ENCODE data around the gene TAF6L.
"Not testable (repeated sequence)": the region's sequence is repeated elsewhere in the genome, so short reads cannot be mapped to it uniquely, and the experiment has no call there.

TAF6L gene

GRCh38 chr11:62752177-62752785 is 18.9 kb upstream of the TAF6L start:
- DNase-seq (ENCODE audit: low read depth, low spot score), result no peak
- no peak for TF ChIP-seq YY1 (IDR thresholded peaks at IDR 0.05; ENCODE audit: insufficient read depth, insufficient read length)
- Histone ChIP-seq H3K36me3 (ENCODE audit: insufficient read depth, insufficient read length, low read length) (peaks cover 29% of the 10 kb centered on the region), H3K4me3 (ENCODE audit: insufficient read length, low read depth) (no peak overlapping the region), H3K9ac (ENCODE audit: insufficient read length, low read depth) (peak overlapping the region; percentile 16), H3K27me3 (ENCODE audit: insufficient read depth, insufficient read length) (no peaks in the 10 kb centered on the region), H3K9me3 (ENCODE audit: insufficient read depth, low read length) (no peaks in the 10 kb centered on the region), H3K4me1 (ENCODE audit: insufficient read depth, insufficient read length) (peaks cover 8% of the 10 kb centered on the region)

GRCh38 chr11:62752994-62753735 is 18.0 kb upstream of the TAF6L start:
- Histone ChIP-seq H3K36me3 (ENCODE audit: insufficient read depth, insufficient read length, low read length) (peaks cover 25% of the 10 kb centered on the region), H3K9me3 (ENCODE audit: insufficient read depth, low read length) (no peaks in the 10 kb centered on the region), H3K27me3 (ENCODE audit: insufficient read depth, insufficient read length) (no peaks in the 10 kb centered on the region), H3K4me1 (ENCODE audit: insufficient read depth, insufficient read length) (peaks cover 6% of the 10 kb centered on the region), H3K4me3 (ENCODE audit: insufficient read length, low read depth) (peak overlapping the region; percentile 98), H3K9ac (ENCODE audit: insufficient read length, low read depth) (peak overlapping the region; percentile 98)
- no peak for DNase-seq (ENCODE audit: low read depth, low spot score)
- no peak for TF ChIP-seq YY1 (IDR thresholded peaks at IDR 0.05; ENCODE audit: insufficient read depth, insufficient read length)

GRCh38 chr11:62753736-62754603 is 17.2 kb upstream of the TAF6L start, which contains the start of gene ZBTB3:
TSS of gene ZBTB3 (minus strand) at chr11:62754160. CDS start at chr11:62753664, 496 bp downstream.
- H3K9me3 ChIP-seq (ENCODE audit: insufficient read depth, low read length), result no peaks in the 10 kb centered on the region
- DNase-seq (ENCODE audit: low read depth, low spot score), result peak; percentile 99
- H3K4me3 ChIP-seq (ENCODE audit: insufficient read length, low read depth), result peak within 1 kb of the TSS; percentile 98
- TF ChIP-seq YY1 (IDR thresholded peaks at IDR 0.05; ENCODE audit: insufficient read depth, insufficient read length) (no peak), ZNF274 (IDR thresholded peaks at IDR 0.05; ENCODE audit: low read depth, low read length) (no peak), SUZ12 (IDR thresholded peaks at IDR 0.05; ENCODE audit: extremely low read depth, insufficient read depth, insufficient read length) (no peak)
- H3K9ac ChIP-seq (ENCODE audit: insufficient read length, low read depth), result peak within 1 kb of the TSS; percentile 98
- H3K4me1 ChIP-seq (ENCODE audit: insufficient read depth, insufficient read length), result peaks cover 6% of the 10 kb centered on the region
- H3K36me3 ChIP-seq (ENCODE audit: insufficient read depth, insufficient read length, low read length), result peaks cover 22% of the 10 kb centered on the region
- H3K27me3 ChIP-seq (ENCODE audit: insufficient read depth, insufficient read length), result no peaks in the 10 kb centered on the region

- no peaks in the 10 kb centered on the region for H3K9me3 ChIP-seq (ENCODE audit: insufficient read depth, low read length)
- no peak for TF ChIP-seq ZNF274 (IDR thresholded peaks at IDR 0.05; ENCODE audit: low read depth, low read length)
- no peak for TF ChIP-seq SUZ12 (IDR thresholded peaks at IDR 0.05; ENCODE audit: extremely low read depth, insufficient read depth, insufficient read length)
- no peak for TF ChIP-seq YY1 (IDR thresholded peaks at IDR 0.05; ENCODE audit: insufficient read depth, insufficient read length)
- peak overlapping the region; percentile 53 for H3K9ac ChIP-seq (ENCODE audit: insufficient read length, low read depth)
- no peak for DNase-seq (ENCODE audit: low read depth, low spot score)
- H3K4me1 ChIP-seq (ENCODE audit: insufficient read depth, insufficient read length), result peaks cover 6% of the 10 kb centered on the region
- peaks cover 17% of the 10 kb centered on the region for H3K36me3 ChIP-seq (ENCODE audit: insufficient read depth, insufficient read length, low read length)
- no peaks in the 10 kb centered on the region for H3K27me3 ChIP-seq (ENCODE audit: insufficient read depth, insufficient read length)
- no peak overlapping the region for H3K4me3 ChIP-seq (ENCODE audit: insufficient read length, low read depth)
Observed at GRCh38 chr11:62755086-62755615, 16.0 kb upstream of the TAF6L start.

- no peak for TF ChIP-seq SUZ12 (IDR thresholded peaks at IDR 0.05; ENCODE audit: extremely low read depth, insufficient read depth, insufficient read length)
- no peak for TF ChIP-seq YY1 (IDR thresholded peaks at IDR 0.05; ENCODE audit: insufficient read depth, insufficient read length)
- no peak for TF ChIP-seq ZNF274 (IDR thresholded peaks at IDR 0.05; ENCODE audit: low read depth, low read length)
- peak; percentile 63 for DNase-seq (ENCODE audit: low read depth, low spot score)
- Histone ChIP-seq H3K9me3 (ENCODE audit: insufficient read depth, low read length) (no peaks in the 10 kb centered on the region), H3K36me3 (ENCODE audit: insufficient read depth, insufficient read length, low read length) (peaks cover 12% of the 10 kb centered on the region), H3K4me3 (ENCODE audit: insufficient read length, low read depth) (peak overlapping the region; percentile 18), H3K27me3 (ENCODE audit: insufficient read depth, insufficient read length) (no peaks in the 10 kb centered on the region), H3K9ac (ENCODE audit: insufficient read length, low read depth) (no peak overlapping the region), H3K4me1 (ENCODE audit: insufficient read depth, insufficient read length) (peaks cover 8% of the 10 kb centered on the region)
Observed at GRCh38 chr11:62757846-62758788, 13.1 kb upstream of the TAF6L start.

GRCh38 chr11:62760867-62761227 is 10.3 kb upstream of the TAF6L start:
- H3K4me3 ChIP-seq (ENCODE audit: insufficient read length, low read depth), result peak overlapping the region; percentile 2
- H3K9ac ChIP-seq (ENCODE audit: insufficient read length, low read depth); H3K9me3 ChIP-seq (ENCODE audit: insufficient read depth, low read length); DNase-seq (ENCODE audit: low read depth, low spot score); H3K4me1 ChIP-seq (ENCODE audit: insufficient read depth, insufficient read length); H3K27me3 ChIP-seq (ENCODE audit: insufficient read depth, insufficient read length): not testable (repeated sequence)
- peaks cover 24% of the 10 kb centered on the region for H3K36me3 ChIP-seq (ENCODE audit: insufficient read depth, insufficient read length, low read length)
